Glutamatergic neuron (in vitro differentiated cells): Measurements from ENCODE around the gene SFMBT2. TPM values are rescaled to one million over a fixed set of nuclear protein-coding genes. Genes with fewer than 3 reads are reported as not detected.
A peak's percentile ranks its signal among the peaks of the same experiment; 100 is the strongest.

ENCODE experiments used
- DNase-seq: peaks from one replicate; pipeline ENCODE4 v3.0.0; 2022
- H3K27ac Mint-ChIP-seq: one replicate; pipeline ENCODE4 v1.8.0; 2020; ENCODE audit warnings: mild to moderate bottlenecking, mixed read lengths, inconsistent platforms; ENCODE audit not compliant: unreplicated experiment
- H3K27me3 Mint-ChIP-seq: one replicate; pipeline ENCODE4 v1.8.0; 2020; ENCODE audit warnings: mild to moderate bottlenecking, moderate library complexity, mixed read lengths, inconsistent platforms; ENCODE audit not compliant: unreplicated experiment
- H3K36me3 Mint-ChIP-seq: one replicate; pipeline ENCODE4 v1.8.0; 2020; ENCODE audit warnings: mild to moderate bottlenecking, mixed read lengths, inconsistent platforms; ENCODE audit not compliant: unreplicated experiment
- H3K4me1 Mint-ChIP-seq: one replicate; pipeline ENCODE4 v1.8.0; 2020; ENCODE audit warnings: mild to moderate bottlenecking, low read depth, mixed read lengths, inconsistent platforms; ENCODE audit not compliant: unreplicated experiment
- H3K4me3 Mint-ChIP-seq: one replicate; pipeline ENCODE4 v1.8.0; 2020; ENCODE audit warnings: mild to moderate bottlenecking, mixed read lengths, inconsistent platforms; ENCODE audit not compliant: unreplicated experiment
- H3K9me3 Mint-ChIP-seq: one replicate; pipeline ENCODE4 v1.8.0; 2020; ENCODE audit warnings: mild to moderate bottlenecking, moderate library complexity, mixed read lengths, inconsistent platforms; ENCODE audit not compliant: unreplicated experiment
- total RNA-seq: library from RNA; stranded (reverse); fragmentation: NEBNext Ultra II Directional; extraction: Animal tissue kit (Norgen Biotek cat#: 25700); gene quantifications from one replicate; pipeline ENCODE4 v1.2.1, GENCODE V29; 2021; ENCODE audit not compliant: unreplicated experiment
- TF ChIP-seq, protein P1 (sequence below): fragments of 200-600 bp; sonication (generic); IDR thresholded peaks from one replicate; pipeline ENCODE4 v1.5.0; 2021; ENCODE audit not compliant: partially characterized antibody, unreplicated experiment

SFMBT2 gene
- total RNA-seq, 1 donor from 2014 or later, result 9.1 TPM

DNA sequence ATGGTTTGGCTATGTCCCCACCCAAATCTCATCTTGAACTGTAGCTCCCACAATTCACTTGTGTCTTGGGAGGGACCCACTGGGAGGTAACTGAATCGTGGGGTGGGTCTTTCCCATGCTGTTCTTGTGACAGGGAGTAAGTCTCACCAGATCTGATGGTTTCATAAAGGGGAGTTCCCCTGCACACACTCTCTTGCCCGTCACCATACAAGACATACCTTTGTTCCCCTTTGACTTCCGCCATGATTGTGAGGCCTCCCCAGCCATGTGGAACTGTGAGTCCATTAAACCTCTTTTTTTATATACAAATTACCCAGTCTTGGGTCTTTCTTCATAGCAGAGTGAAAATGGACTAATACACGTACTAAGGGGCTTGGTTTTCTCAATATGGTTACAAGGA lies 106.7 kb downstream of the SFMBT2 start:
- TF ChIP-seq, protein P1, sequence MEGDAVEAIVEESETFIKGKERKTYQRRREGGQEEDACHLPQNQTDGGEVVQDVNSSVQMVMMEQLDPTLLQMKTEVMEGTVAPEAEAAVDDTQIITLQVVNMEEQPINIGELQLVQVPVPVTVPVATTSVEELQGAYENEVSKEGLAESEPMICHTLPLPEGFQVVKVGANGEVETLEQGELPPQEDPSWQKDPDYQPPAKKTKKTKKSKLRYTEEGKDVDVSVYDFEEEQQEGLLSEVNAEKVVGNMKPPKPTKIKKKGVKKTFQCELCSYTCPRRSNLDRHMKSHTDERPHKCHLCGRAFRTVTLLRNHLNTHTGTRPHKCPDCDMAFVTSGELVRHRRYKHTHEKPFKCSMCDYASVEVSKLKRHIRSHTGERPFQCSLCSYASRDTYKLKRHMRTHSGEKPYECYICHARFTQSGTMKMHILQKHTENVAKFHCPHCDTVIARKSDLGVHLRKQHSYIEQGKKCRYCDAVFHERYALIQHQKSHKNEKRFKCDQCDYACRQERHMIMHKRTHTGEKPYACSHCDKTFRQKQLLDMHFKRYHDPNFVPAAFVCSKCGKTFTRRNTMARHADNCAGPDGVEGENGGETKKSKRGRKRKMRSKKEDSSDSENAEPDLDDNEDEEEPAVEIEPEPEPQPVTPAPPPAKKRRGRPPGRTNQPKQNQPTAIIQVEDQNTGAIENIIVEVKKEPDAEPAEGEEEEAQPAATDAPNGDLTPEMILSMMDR, result no peak
- H3K9me3 Mint-ChIP-seq, result peaks cover 2% of the 10 kb centered on the region
- no peak for DNase-seq
- no peaks in the 10 kb centered on the region for H3K27me3 Mint-ChIP-seq
- H3K4me1 Mint-ChIP-seq, result peaks cover 3% of the 10 kb centered on the region
- no peak overlapping the region for H3K27ac Mint-ChIP-seq
- H3K4me3 Mint-ChIP-seq, result no peak overlapping the region
- no peaks in the 10 kb centered on the region for H3K36me3 Mint-ChIP-seq

DNA sequence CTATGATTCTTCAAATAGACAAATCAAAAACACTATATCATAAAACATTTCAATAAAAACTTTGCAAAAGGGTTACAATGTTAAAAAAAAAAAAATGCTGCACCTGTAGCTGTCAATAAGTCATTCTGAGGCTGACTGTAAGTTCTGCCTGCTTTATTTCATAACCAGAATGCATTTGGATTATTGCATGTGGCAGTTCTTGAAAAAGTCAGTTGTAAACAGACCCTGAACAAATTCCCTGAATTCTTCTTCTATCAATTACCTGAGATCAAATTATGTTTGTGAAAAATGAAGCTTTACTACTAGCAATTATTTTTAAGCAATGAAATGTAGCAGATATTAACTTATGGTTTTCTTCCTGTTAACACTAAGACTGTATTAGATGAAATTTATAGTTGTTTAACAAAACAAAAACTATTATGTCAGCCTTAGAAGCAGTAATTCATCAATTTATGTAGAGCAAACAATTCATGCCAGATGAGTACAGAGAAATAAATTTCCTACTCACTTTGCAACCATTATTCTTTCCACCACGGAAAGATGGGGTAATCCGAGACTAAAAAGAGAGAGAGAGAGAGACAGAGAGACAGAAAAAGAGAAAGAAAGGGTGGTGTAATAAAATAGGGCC lies 107.8 kb downstream of the SFMBT2 start:
- Mint-ChIP-seq H3K9me3 (peaks cover 2% of the 10 kb centered on the region), H3K27me3 (no peaks in the 10 kb centered on the region)

DNA sequence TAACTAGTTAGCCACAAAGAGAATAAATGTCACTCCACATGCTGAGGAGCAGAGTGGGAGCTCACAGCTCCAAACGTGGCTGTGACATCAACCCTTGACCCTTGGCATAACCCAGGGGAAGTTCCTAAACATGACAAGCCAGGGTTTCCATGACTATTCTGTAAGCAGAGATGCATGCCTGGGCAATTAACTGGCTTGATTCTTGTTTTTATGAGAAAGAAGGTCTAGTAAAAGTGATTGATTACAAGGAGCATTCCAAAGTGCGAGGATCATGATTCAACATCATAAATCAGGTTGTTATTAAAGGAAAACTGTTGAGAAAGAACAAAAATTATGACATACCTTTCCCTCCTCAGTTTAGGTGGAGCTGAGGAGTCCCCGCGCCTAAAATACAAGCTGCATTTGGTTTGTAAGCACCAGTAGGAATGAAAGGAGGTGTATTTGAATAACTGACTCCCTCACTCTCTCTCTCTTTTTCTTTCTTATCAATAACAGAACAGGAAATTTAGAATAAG lies 108.4 kb downstream of the SFMBT2 start:
- peaks cover 2% of the 10 kb centered on the region for H3K9me3 Mint-ChIP-seq
- TF ChIP-seq, protein P1, result no peak

More for the DNA sequence above, 107.8 kb downstream of the SFMBT2 start:
- Mint-ChIP-seq H3K4me1 (peaks cover 3% of the 10 kb centered on the region), H3K36me3 (no peaks in the 10 kb centered on the region), H3K4me3 (no peak overlapping the region), H3K27ac (no peak overlapping the region)
- TF ChIP-seq, protein P1, result no peak
- no peak for DNase-seq

DNA sequence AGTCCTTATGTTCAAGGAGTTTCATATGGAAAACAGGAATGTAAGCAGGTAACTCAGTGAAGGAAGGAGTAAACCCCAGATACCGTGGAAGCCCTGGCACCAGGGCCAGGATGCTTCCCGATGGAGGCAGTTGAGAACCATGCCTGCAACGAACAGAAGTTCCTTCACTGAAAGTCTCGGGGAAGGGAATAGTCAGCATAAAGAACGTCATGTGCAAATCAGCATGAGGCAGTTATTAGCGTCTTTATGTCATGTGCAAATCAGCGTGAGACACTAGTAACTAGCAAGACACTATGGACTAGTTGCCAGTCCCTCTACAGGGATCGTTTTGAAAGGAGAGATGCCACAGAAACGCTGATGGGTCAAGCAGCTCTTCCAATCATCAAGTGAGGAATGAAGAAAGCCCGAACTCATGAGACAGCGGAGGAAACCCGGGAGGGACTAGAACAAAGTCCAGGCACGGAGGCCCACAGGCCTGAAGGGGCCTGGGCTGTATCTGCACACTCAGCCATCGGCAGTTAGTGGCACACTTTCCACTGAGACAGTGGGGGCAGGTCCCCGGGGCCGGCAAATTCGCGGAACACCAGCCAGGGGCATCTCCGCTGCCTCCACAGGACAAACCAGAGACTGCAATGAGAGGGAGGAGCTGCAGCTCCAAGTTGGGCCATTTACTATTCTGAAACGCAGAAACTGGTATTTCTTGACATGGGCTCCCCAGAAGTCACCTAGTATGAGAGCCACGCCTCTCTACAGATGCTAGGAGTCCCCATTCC lies 109.6 kb downstream of the SFMBT2 start:
- no peaks in the 10 kb centered on the region for H3K36me3 Mint-ChIP-seq
- TF ChIP-seq, protein P1, result peak; percentile 51
- DNase-seq, result peak; percentile 64
- H3K27ac Mint-ChIP-seq, result no peak overlapping the region
- peaks cover 2% of the 10 kb centered on the region for H3K9me3 Mint-ChIP-seq
- no peaks in the 10 kb centered on the region for H3K27me3 Mint-ChIP-seq
- H3K4me1 Mint-ChIP-seq, result peaks cover 3% of the 10 kb centered on the region
- H3K4me3 Mint-ChIP-seq, result no peak overlapping the region

More for the DNA sequence above, 108.4 kb downstream of the SFMBT2 start:
- Mint-ChIP-seq H3K36me3 (no peaks in the 10 kb centered on the region), H3K27ac (no peak overlapping the region), H3K27me3 (no peaks in the 10 kb centered on the region), H3K4me3 (no peak overlapping the region), H3K4me1 (peaks cover 3% of the 10 kb centered on the region)
- DNase-seq, result no peak
